Right atrium auricular region (tissue), 2 donors: ENCODE data around the gene STX19. TPM values are rescaled to one million over a fixed set of nuclear protein-coding genes. Genes with fewer than 3 reads are reported as not detected.

Experiments used
- DNase-seq: peaks from one replicate; pipeline ENCODE4 v3.0.0-alpha.2; 2019; ENCODE audit warnings: low spot score
- H3K27ac ChIP-seq, 2 donors: fragments of 200-600 bp; sonication (generic); 1 replicate in 1 of 2; 2 replicates in 1 of 2; pipeline ENCODE4 v1.5.1; 2016 to 2019
- H3K27me3 ChIP-seq, 2 donors: fragments of 200-600 bp; sonication (generic); one replicate each; pipeline versions ENCODE4 v1.5.1 to v1.6.0; 2017 to 2019
- H3K36me3 ChIP-seq: fragments of 200-600 bp; sonication (generic); one replicate; pipeline ENCODE4 v1.5.1; 2016
- H3K4me1 ChIP-seq, 2 donors: fragments of 200-600 bp; sonication (generic); one replicate each; pipeline versions ENCODE4 v1.5.1 to v1.6.0; 2017 to 2019
- H3K4me3 ChIP-seq, 2 donors: fragments of 200-600 bp; sonication (generic); 1 replicate in 1 of 2; 2 replicates in 1 of 2; pipeline ENCODE4 v1.5.1; 2017 to 2019; ENCODE audit warnings: mild to moderate bottlenecking in 1 of 2, moderate library complexity in 1 of 2
- H3K9me3 ChIP-seq, 2 donors: fragments of 200-600 bp; sonication (generic); one replicate each; pipeline ENCODE4 v1.5.1; 2019
- CTCF ChIP-seq, 2 donors: fragments of 200-600 bp; sonication (generic); IDR thresholded peaks; one replicate each; pipeline ENCODE4 v1.5.1; 2019; ENCODE audit warnings: antibody characterized with exemption in 2 of 2
- total RNA-seq, 2 donors: library from RNA; depleted of rRNA; stranded (reverse); fragments of >200 nt; gene quantifications; one replicate each; pipeline ENCODE4 v1.1.0, GENCODE V29; 2016

The STX19 gene, protein sequence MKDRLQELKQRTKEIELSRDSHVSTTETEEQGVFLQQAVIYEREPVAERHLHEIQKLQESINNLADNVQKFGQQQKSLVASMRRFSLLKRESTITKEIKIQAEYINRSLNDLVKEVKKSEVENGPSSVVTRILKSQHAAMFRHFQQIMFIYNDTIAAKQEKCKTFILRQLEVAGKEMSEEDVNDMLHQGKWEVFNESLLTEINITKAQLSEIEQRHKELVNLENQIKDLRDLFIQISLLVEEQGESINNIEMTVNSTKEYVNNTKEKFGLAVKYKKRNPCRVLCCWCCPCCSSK
- total RNA-seq = not detected

GRCh38 chr3:94028093-94028837 is at the start of gene STX19:
TSS of gene STX19 (minus strand) at chr3:94028597. CDS start at chr3:94015269, 13,328 bp downstream.
- TF ChIP-seq CTCF (IDR thresholded peaks at IDR 0.05) = no peak
- Histone ChIP-seq H3K36me3 (no peaks in the 10 kb centered on the region), H3K9me3 (no peaks in the 10 kb centered on the region), H3K4me3 (no peak within 1 kb of the TSS), H3K27me3 (no peaks in the 10 kb centered on the region), H3K27ac (no peak within 1 kb of the TSS), H3K4me1 (no peaks in the 10 kb centered on the region)
- no peak for DNase-seq

GRCh38 chr3:94076055-94076454 is 47.7 kb upstream of the STX19 start:
- Histone ChIP-seq H3K4me1 (no peaks in the 10 kb centered on the region), H3K9me3 (no peaks in the 10 kb centered on the region), H3K4me3 (no peak overlapping the region), H3K27me3 (no peaks in the 10 kb centered on the region), H3K36me3 (peaks cover 6% of the 10 kb centered on the region), H3K27ac (no peak overlapping the region)
- no peak for TF ChIP-seq CTCF (IDR thresholded peaks at IDR 0.05)
- DNase-seq = no peak

DNA sequence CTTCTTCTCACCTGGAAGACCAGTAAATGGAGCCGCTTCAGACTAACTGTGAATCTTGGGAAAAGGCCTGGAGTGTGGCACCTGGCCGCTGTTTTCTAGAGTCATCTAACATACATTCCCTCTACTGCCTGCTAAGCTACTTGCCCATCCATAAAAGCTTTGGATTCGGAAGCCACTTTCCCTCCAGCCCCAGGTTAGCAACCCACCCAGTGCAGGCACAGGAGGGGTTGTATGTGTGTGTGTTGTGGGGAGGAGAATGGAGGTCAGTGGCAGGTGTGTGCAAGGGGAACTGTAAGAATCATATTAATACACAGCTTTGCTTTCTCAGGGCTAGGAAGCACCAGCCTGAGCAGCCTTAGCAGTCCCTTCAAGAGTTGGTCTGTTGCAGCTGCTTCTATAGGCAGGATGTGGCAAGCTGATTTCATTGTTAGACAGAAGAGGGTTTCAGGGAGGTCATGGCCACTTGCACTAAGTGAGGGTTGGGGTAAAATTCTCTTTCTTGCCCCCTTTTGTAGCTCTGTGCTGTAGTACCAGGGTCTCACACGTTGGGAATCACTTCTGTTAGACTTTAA is 43.4 kb upstream of the STX19 start:
- no peaks in the 10 kb centered on the region for H3K9me3 ChIP-seq
- DNase-seq = no peak
- TF ChIP-seq CTCF (IDR thresholded peaks at IDR 0.05) = no peak
- H3K4me1 ChIP-seq = peaks cover 0 to 4% of the 10 kb centered on the region in 2 donors
- no peak overlapping the region for H3K27ac ChIP-seq
- H3K4me3 ChIP-seq = no peak overlapping the region
- no peaks in the 10 kb centered on the region for H3K27me3 ChIP-seq
- H3K36me3 ChIP-seq = peaks cover 11% of the 10 kb centered on the region

DNA sequence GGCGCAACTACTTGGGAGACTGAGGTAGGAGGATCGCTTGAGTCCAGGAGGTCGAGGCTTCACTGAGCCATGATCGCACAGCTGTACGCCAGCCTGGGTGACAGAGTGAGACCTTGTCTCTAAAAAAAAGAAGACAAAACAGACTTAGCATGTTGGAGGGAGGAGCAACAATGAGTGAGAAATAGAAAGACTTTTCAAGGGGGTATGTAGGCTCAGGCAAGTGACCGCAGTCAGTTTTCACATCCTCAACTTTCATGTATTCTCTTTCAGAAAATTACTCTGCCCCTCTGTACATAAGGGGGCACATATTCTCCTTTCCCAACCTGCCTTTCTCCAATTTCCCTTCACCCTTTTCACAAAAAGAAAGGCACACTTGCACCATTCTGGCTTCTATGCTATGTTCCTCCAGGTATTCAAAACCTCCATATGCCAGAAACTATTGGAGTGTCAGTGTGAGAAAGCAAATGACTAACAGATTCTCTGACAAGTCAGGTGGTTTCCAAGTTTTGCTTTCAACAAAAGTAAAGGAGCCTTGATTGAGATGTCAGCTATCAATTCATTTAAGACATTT is 42.0 kb upstream of the STX19 start:
- H3K36me3 ChIP-seq = peaks cover 11% of the 10 kb centered on the region
- H3K27ac ChIP-seq = no peak overlapping the region
- no peaks in the 10 kb centered on the region for H3K9me3 ChIP-seq

More for the DNA sequence above, 42.0 kb upstream of the STX19 start:
- TF ChIP-seq CTCF (IDR thresholded peaks at IDR 0.05) = no peak
- DNase-seq = no peak
- Histone ChIP-seq H3K27me3 (no peaks in the 10 kb centered on the region), H3K4me3 (no peak overlapping the region), H3K4me1 (peaks cover 0 to 4% of the 10 kb centered on the region in 2 donors)
